HEK293 (cell line): Measurements from ENCODE around the gene SPDYC.

Experiments
- CTCF ChIA-PET: fragments of 350-600 bp; formaldehyde crosslinking; extraction: SDS; loops from one replicate; lab custom pipeline; 2021; ENCODE audit warnings: antibody characterized with exemption; lab: Yijun Ruan, JAX
- POLR2A ChIA-PET: fragments of 300-600 bp; formaldehyde crosslinking; extraction: SDS; loops from one replicate; lab custom pipeline; 2020; ENCODE audit warnings: antibody characterized with exemption, inconsistent platforms; lab: Yijun Ruan, JAX
- H3K27ac ChIP-seq: fragments of 200-500 bp; sonication (Bioruptor generic); 2 replicates; pipeline ENCODE4 v1.5.1; 2014; ENCODE audit warnings: low read depth, low read length, control low read depth, inconsistent platforms; ENCODE audit errors: extremely low read depth
- H3K36me3 ChIP-seq, 2 experiments: fragments of 200-500 bp in 1 of 2; sonication (Bioruptor generic) in 1 of 2; 1 replicate in 1 of 2; 2 replicates in 1 of 2; pipeline ENCODE4 v1.5.1; 2014 to 2017; ENCODE audit warnings: inconsistent platforms in 2 of 2, low read length in 2 of 2; ENCODE audit not compliant: control insufficient read depth in 2 of 2, insufficient read depth in 1 of 2
- H3K4me1 ChIP-seq: fragments of 200-500 bp; sonication (Bioruptor generic); 2 replicates; pipeline ENCODE4 v1.5.1; 2014; ENCODE audit warnings: mild to moderate bottlenecking, low read length, inconsistent platforms; ENCODE audit not compliant: control insufficient read depth, insufficient read depth
- H3K4me3 ChIP-seq: 2 replicates; pipeline ENCODE4 v1.5.1; 2011; ENCODE audit warnings: low read depth, mild to moderate bottlenecking, control low read depth, low read length, moderate library complexity
- H3K9me3 ChIP-seq: fragments of 200-500 bp; sonication (Bioruptor generic); 2 replicates; pipeline ENCODE4 v1.5.1; 2014; ENCODE audit warnings: low read depth, low read length, inconsistent platforms; ENCODE audit not compliant: control insufficient read depth, insufficient read depth
- KLF8 ChIP-seq: fragments of 450-650 bp; formaldehyde crosslinking; IDR thresholded peaks from 2 replicates; pipeline ENCODE4 v1.5.1; 2016; ENCODE audit warnings: missing biosample characterization, missing genetic modification characterization
- KLF9 ChIP-seq: fragments of 450-650 bp; formaldehyde crosslinking; IDR thresholded peaks from 2 replicates; pipeline ENCODE4 v1.5.1; 2016; ENCODE audit warnings: missing biosample characterization, missing genetic modification characterization, low read depth
- PRDM1 ChIP-seq: fragments of 450-650 bp; formaldehyde crosslinking; IDR thresholded peaks from 2 replicates; pipeline ENCODE4; 2016; ENCODE audit warnings: missing biosample characterization, missing genetic modification characterization
- PRDM10 ChIP-seq: fragments of 450-650 bp; formaldehyde crosslinking; IDR thresholded peaks from 2 replicates; pipeline ENCODE4 v1.5.1; 2016; ENCODE audit warnings: missing biosample characterization, missing genetic modification characterization
- PRDM4 ChIP-seq: fragments of 450-650 bp; formaldehyde crosslinking; IDR thresholded peaks from 2 replicates; pipeline ENCODE4 v1.5.1; 2017; ENCODE audit warnings: missing biosample characterization, missing genetic modification characterization
- REST ChIP-seq: fragments of 450-650 bp; formaldehyde crosslinking; IDR thresholded peaks from 2 replicates; pipeline ENCODE4 v1.5.1; 2016; ENCODE audit warnings: missing biosample characterization, missing genetic modification characterization
- SETDB1 ChIP-seq: IDR thresholded peaks from one replicate; pipeline ENCODE4 v1.6.1; 2017; ENCODE audit warnings: mild to moderate bottlenecking, low read length, moderate library complexity, mixed read lengths; ENCODE audit not compliant: insufficient read length
- YY2 ChIP-seq: fragments of 450-650 bp; formaldehyde crosslinking; IDR thresholded peaks from 2 replicates; pipeline ENCODE4 v1.5.1; 2016; ENCODE audit warnings: missing biosample characterization, missing genetic modification characterization
- ZBTB48 ChIP-seq: fragments of 450-650 bp; formaldehyde crosslinking; IDR thresholded peaks from 2 replicates; pipeline ENCODE4 v1.5.1; 2016; ENCODE audit warnings: missing biosample characterization, missing genetic modification characterization
- ZFP3 ChIP-seq: fragments of 450-650 bp; formaldehyde crosslinking; IDR thresholded peaks from 2 replicates; pipeline ENCODE4 v1.5.1; 2016; ENCODE audit warnings: low read depth, missing biosample characterization, missing genetic modification characterization
- ZFP69B ChIP-seq: fragments of 450-650 bp; formaldehyde crosslinking; IDR thresholded peaks from 2 replicates; pipeline ENCODE4 v1.5.1; 2016; ENCODE audit warnings: missing biosample characterization, missing genetic modification characterization
- ZIC2 ChIP-seq: fragments of 450-650 bp; formaldehyde crosslinking; IDR thresholded peaks from 2 replicates; pipeline ENCODE4 v1.5.1; 2016; ENCODE audit warnings: missing biosample characterization, missing genetic modification characterization
- ZNF19 ChIP-seq: fragments of 450-650 bp; formaldehyde crosslinking; IDR thresholded peaks from 2 replicates; pipeline ENCODE4; 2016; ENCODE audit warnings: missing biosample characterization, missing genetic modification characterization, low read depth
- ZNF48 ChIP-seq: fragments of 450-650 bp; formaldehyde crosslinking; IDR thresholded peaks from 2 replicates; pipeline ENCODE4 v1.5.1; 2016; ENCODE audit warnings: missing biosample characterization, missing genetic modification characterization
- ZNF510 ChIP-seq: fragments of 450-650 bp; formaldehyde crosslinking; IDR thresholded peaks from 2 replicates; pipeline ENCODE4 v1.5.1; 2018; ENCODE audit warnings: mild to moderate bottlenecking, missing genetic modification characterization, missing biosample characterization; ENCODE audit not compliant: insufficient replicate concordance
- ZNF529 ChIP-seq: fragments of 450-650 bp; formaldehyde crosslinking; IDR thresholded peaks from 2 replicates; pipeline ENCODE4 v1.5.1; 2017; ENCODE audit warnings: missing genetic modification characterization, missing biosample characterization; ENCODE audit not compliant: insufficient replicate concordance
- ZNF549 ChIP-seq: fragments of 450-650 bp; IDR thresholded peaks from 2 replicates; pipeline ENCODE4 v1.5.1; 2018; ENCODE audit warnings: missing biosample characterization, missing genetic modification characterization, mild to moderate bottlenecking, inconsistent platforms, moderate library complexity
- ZNF670 ChIP-seq: fragments of 450-650 bp; formaldehyde crosslinking; IDR thresholded peaks from 2 replicates; pipeline ENCODE4 v1.5.1; 2016; ENCODE audit warnings: missing biosample characterization, missing genetic modification characterization, low read depth
- ZNF776 ChIP-seq: fragments of 450-650 bp; formaldehyde crosslinking; IDR thresholded peaks from 2 replicates; pipeline ENCODE4 v1.5.0; 2017; ENCODE audit warnings: missing biosample characterization, missing genetic modification characterization, borderline replicate concordance
- ZSCAN23 ChIP-seq: fragments of 450-650 bp; formaldehyde crosslinking; IDR thresholded peaks from 2 replicates; pipeline ENCODE4 v1.5.1; 2016; ENCODE audit warnings: missing biosample characterization, missing genetic modification characterization

SPDYC gene

GRCh38 chr11:65156256-65156655 lies 13.8 kb upstream of the SPDYC start:
- CTCF ChIA-PET: interaction anchor here (0.7 kb wide), 1 partner anchor 802 kb away, joined by 3 read pairs; no protein-coding TSS in a partner anchor
- TF ChIP-seq YY2 (tag by site-specific recombination) (no peak), ZSCAN23 (tag by site-specific recombination) (no peak), ZIC2 (tag by site-specific recombination) (no peak), REST (tag by site-specific recombination) (no peak), ZFP3 (no peak), ZNF529 (tag by site-specific recombination) (no peak), ZNF670 (tag by site-specific recombination) (no peak), PRDM10 (tag by site-specific recombination) (no peak), ZNF549 (tag by site-specific recombination) (no peak), PRDM4 (no peak), SETDB1 (no peak), ZNF776 (tag by site-specific recombination) (no peak), ZBTB48 (tag by site-specific recombination) (no peak), ZFP69B (tag by site-specific recombination) (no peak), ZNF19 (no peak)
- POLR2A ChIA-PET: no interaction called here

GRCh38 chr11:65156926-65157325 lies 13.1 kb upstream of the SPDYC start:
- Histone ChIP-seq H3K4me3 (no peak overlapping the region), H3K4me1 (no peaks in the 10 kb centered on the region), H3K27ac (no peak overlapping the region), H3K36me3 (no peaks in the 10 kb centered on the region), H3K9me3 (no peaks in the 10 kb centered on the region)
- CTCF ChIA-PET: interaction anchor here (0.7 kb wide), 1 partner anchor 803 kb away, joined by 3 read pairs; no protein-coding TSS in a partner anchor
- no peak for TF ChIP-seq PRDM1 (tag by site-specific recombination)
- no peak for TF ChIP-seq ZNF48 (tag by site-specific recombination)
- no peak for TF ChIP-seq KLF9
- no peak for TF ChIP-seq ZNF510 (tag by site-specific recombination)
- TF ChIP-seq KLF8 (tag by site-specific recombination): no peak
- POLR2A ChIA-PET: no interaction called here

More at GRCh38 chr11:65156256-65156655, 13.8 kb upstream of the SPDYC start:
- no peak overlapping the region for H3K4me3 ChIP-seq
- H3K4me1 ChIP-seq: no peaks in the 10 kb centered on the region
- no peaks in the 10 kb centered on the region for H3K36me3 ChIP-seq
- no peaks in the 10 kb centered on the region for H3K9me3 ChIP-seq
- H3K27ac ChIP-seq: no peak overlapping the region
